GM23338 (cell line): ENCODE results near the gene RBP5. TPM values are rescaled to one million over a fixed set of nuclear protein-coding genes. Genes with fewer than 3 reads are reported as not detected.

Experiments used
- ATAC-seq: fragments of 200-7000 bp; cut with Tn5 transposase; 3 replicates; pipeline ENCODE4 v1.9.1; 2020
- DNase-seq: peaks from one replicate; pipeline ENCODE4 v3.0.0-alpha.2; 2015; ENCODE audit warnings: low spot score
- H2AFZ ChIP-seq: fragments of 200-600 bp; sonication (generic); 2 replicates; pipeline ENCODE4 v1.8.0; 2016; ENCODE audit warnings: antibody characterized with exemption, mild to moderate bottlenecking, moderate library complexity
- H3F3A ChIP-seq: fragments of 200-600 bp; sonication (generic); replicated peaks from 2 replicates; pipeline ENCODE4 v1.8.0; 2017; ENCODE audit warnings: antibody characterized with exemption, mixed run types, low read depth
- H3K27ac ChIP-seq: fragments of 200-600 bp; sonication (generic); 2 replicates; pipeline ENCODE4 v1.6.1; 2016; ENCODE audit warnings: low read depth
- H3K27me3 ChIP-seq: fragments of 200-600 bp; sonication (generic); 2 replicates; pipeline ENCODE4 v1.8.0; 2016; ENCODE audit warnings: mild to moderate bottlenecking, mixed run types, moderate library complexity; ENCODE audit not compliant: insufficient read depth
- H3K36me3 ChIP-seq: fragments of 200-600 bp; sonication (generic); 2 replicates; pipeline ENCODE4 v1.8.0; 2016; ENCODE audit warnings: mild to moderate bottlenecking; ENCODE audit not compliant: insufficient read depth
- H3K4me1 ChIP-seq: fragments of 200-600 bp; sonication (generic); 2 replicates; pipeline ENCODE4 v1.8.0; 2016; ENCODE audit warnings: mild to moderate bottlenecking, moderate library complexity; ENCODE audit not compliant: insufficient read depth
- H3K4me2 ChIP-seq: fragments of 200-600 bp; sonication (generic); 2 replicates; pipeline ENCODE4 v1.7.1; 2017; ENCODE audit warnings: mixed run types
- H3K4me3 ChIP-seq: fragments of 200-600 bp; sonication (generic); 2 replicates; pipeline ENCODE4 v1.6.1; 2016; ENCODE audit warnings: mixed run types
- H3K79me2 ChIP-seq: fragments of 200-600 bp; sonication (generic); replicated peaks from 2 replicates; pipeline ENCODE4 v1.8.0; 2017; ENCODE audit warnings: mild to moderate bottlenecking; ENCODE audit not compliant: insufficient read depth
- H3K9me2 ChIP-seq: fragments of 200-600 bp; sonication (generic); 2 replicates; pipeline ENCODE4 v1.8.0; 2017; ENCODE audit not compliant: insufficient read depth
- H4K20me1 ChIP-seq: fragments of 200-600 bp; sonication (generic); replicated peaks from 2 replicates; pipeline ENCODE4 v1.8.0; 2017; ENCODE audit warnings: mild to moderate bottlenecking; ENCODE audit not compliant: insufficient read depth
- H3K27ac Mint-ChIP-seq: 2 replicates; pipeline ENCODE4 v1.8.0; 2020; ENCODE audit warnings: inconsistent platforms, mild to moderate bottlenecking, moderate library complexity, mixed read lengths
- H3K27me3 Mint-ChIP-seq: 3 replicates; pipeline ENCODE4 v1.8.0; 2022; ENCODE audit warnings: low read depth, mild to moderate bottlenecking, moderate library complexity, mixed read lengths, inconsistent platforms; ENCODE audit not compliant: insufficient read depth, poor library complexity
- H3K36me3 Mint-ChIP-seq: 3 replicates; pipeline ENCODE4 v1.8.0; 2021; ENCODE audit warnings: low read depth, mild to moderate bottlenecking, inconsistent platforms, moderate library complexity, mixed read lengths
- H3K4me1 Mint-ChIP-seq: 3 replicates; pipeline ENCODE4 v1.8.0; 2020; ENCODE audit warnings: mild to moderate bottlenecking, inconsistent platforms, mixed read lengths
- H3K4me3 Mint-ChIP-seq: 3 replicates; pipeline ENCODE4 v1.8.0; 2021; ENCODE audit warnings: moderate library complexity, mild to moderate bottlenecking, inconsistent platforms, mixed read lengths
- H3K9me3 Mint-ChIP-seq: 3 replicates; pipeline ENCODE4 v1.8.0; 2020; ENCODE audit warnings: moderate library complexity, mild to moderate bottlenecking, inconsistent platforms, mixed read lengths
- CREB1 ChIP-seq: fragments of 250-450 bp; sonication (Bioruptor Pico); IDR thresholded peaks from 2 replicates; pipeline ENCODE4 v1.5.0; 2020; ENCODE audit warnings: low read depth, mild to moderate bottlenecking, moderate library complexity
- ETS1 ChIP-seq: IDR thresholded peaks from 2 replicates; pipeline ENCODE4 v1.6.1; 2016; ENCODE audit warnings: antibody characterized with exemption
- EZH2 ChIP-seq: fragments of 200-600 bp; sonication (generic); IDR thresholded peaks from one replicate; pipeline ENCODE4 v1.8.0; 2017; ENCODE audit warnings: antibody characterized with exemption, mild to moderate bottlenecking, low read depth; ENCODE audit not compliant: unreplicated experiment
- EZH2phosphoT487 ChIP-seq: fragments of 200-600 bp; sonication (generic); IDR thresholded peaks from one replicate; pipeline ENCODE4 v1.8.1; 2018; ENCODE audit warnings: antibody characterized with exemption; ENCODE audit not compliant: unreplicated experiment
- JUNB ChIP-seq: IDR thresholded peaks from one replicate; pipeline ENCODE4 v1.6.1; 2016; ENCODE audit warnings: antibody characterized with exemption; ENCODE audit not compliant: unreplicated experiment
- NANOG ChIP-seq: IDR thresholded peaks from 2 replicates; pipeline ENCODE4 v1.6.1; 2016; ENCODE audit warnings: antibody characterized with exemption, borderline replicate concordance
- POLR2AphosphoS5 ChIP-seq: IDR thresholded peaks from 2 replicates; pipeline ENCODE4 v1.6.1; 2016; ENCODE audit warnings: antibody characterized with exemption, low read depth
- STAT1 ChIP-seq: IDR thresholded peaks from one replicate; pipeline ENCODE4 v1.6.1; 2016; ENCODE audit warnings: antibody characterized with exemption; ENCODE audit not compliant: unreplicated experiment
- ZNF114 ChIP-seq: fragments of 250-450 bp; sonication (Bioruptor Pico); IDR thresholded peaks from 2 replicates; pipeline ENCODE4 v1.5.0; 2020; ENCODE audit warnings: mild to moderate bottlenecking, moderate library complexity
- ZNF331 ChIP-seq: fragments of 250-450 bp; sonication (Bioruptor Pico); IDR thresholded peaks from 2 replicates; pipeline ENCODE4 v1.5.0; 2020; ENCODE audit warnings: low read depth, mild to moderate bottlenecking, moderate library complexity
- polyA plus RNA-seq: library from polyadenylated mRNA; unstranded; fragments of >200 nt; fragmentation: Nextera tagmentation; extraction: Ambion mirVana; gene quantifications from 2 replicates; pipeline ENCODE4 v1.2.1, GENCODE V29; 2016
- total RNA-seq: library from RNA; depleted of rRNA; stranded (reverse); fragments of >200 nt; shearing (Covaris generic); gene quantifications from 2 replicates; pipeline ENCODE4 v1.2.3, GENCODE V29; 2014
- TF ChIP-seq, protein P1 (sequence below): IDR thresholded peaks from one replicate; pipeline ENCODE4 v1.6.1; 2018; ENCODE audit warnings: antibody characterized with exemption; ENCODE audit not compliant: unreplicated experiment
- TF ChIP-seq, protein P2 (sequence below), 2 experiments: fragments of 200-600 bp in 1 of 2; sonication (generic) in 1 of 2; conservative IDR thresholded peaks; 2 replicates each; pipeline versions ENCODE4 v1.5.1 to v1.6.1; 2016 to 2017; ENCODE audit warnings: antibody characterized with exemption in 2 of 2, low read depth in 2 of 2, mild to moderate bottlenecking in 2 of 2, moderate library complexity in 1 of 2
- TF ChIP-seq, protein P3 (sequence below): fragments of 250-450 bp; sonication (Bioruptor Pico); IDR thresholded peaks from 2 replicates; pipeline ENCODE4 v1.5.0; 2020; ENCODE audit warnings: mild to moderate bottlenecking, moderate library complexity

Gene RBP5
- total and polyA plus RNA-seq, 2 experiments from 2014 or later = 1.2 to 3.0 TPM

GRCh38 chr12:7129287-7129871 is 690 bp upstream of the RBP5 start:
- TF ChIP-seq POLR2AphosphoS5 (no peak), EZH2 (no peak), CREB1 (no peak), ZNF331 (CRISPR knock-in tag) (no peak), ETS1 (no peak), ZNF114 (CRISPR knock-in tag) (no peak), JUNB (no peak), NANOG (no peak), STAT1 (no peak), EZH2phosphoT487 (no peak)
- TF ChIP-seq, protein P1, sequence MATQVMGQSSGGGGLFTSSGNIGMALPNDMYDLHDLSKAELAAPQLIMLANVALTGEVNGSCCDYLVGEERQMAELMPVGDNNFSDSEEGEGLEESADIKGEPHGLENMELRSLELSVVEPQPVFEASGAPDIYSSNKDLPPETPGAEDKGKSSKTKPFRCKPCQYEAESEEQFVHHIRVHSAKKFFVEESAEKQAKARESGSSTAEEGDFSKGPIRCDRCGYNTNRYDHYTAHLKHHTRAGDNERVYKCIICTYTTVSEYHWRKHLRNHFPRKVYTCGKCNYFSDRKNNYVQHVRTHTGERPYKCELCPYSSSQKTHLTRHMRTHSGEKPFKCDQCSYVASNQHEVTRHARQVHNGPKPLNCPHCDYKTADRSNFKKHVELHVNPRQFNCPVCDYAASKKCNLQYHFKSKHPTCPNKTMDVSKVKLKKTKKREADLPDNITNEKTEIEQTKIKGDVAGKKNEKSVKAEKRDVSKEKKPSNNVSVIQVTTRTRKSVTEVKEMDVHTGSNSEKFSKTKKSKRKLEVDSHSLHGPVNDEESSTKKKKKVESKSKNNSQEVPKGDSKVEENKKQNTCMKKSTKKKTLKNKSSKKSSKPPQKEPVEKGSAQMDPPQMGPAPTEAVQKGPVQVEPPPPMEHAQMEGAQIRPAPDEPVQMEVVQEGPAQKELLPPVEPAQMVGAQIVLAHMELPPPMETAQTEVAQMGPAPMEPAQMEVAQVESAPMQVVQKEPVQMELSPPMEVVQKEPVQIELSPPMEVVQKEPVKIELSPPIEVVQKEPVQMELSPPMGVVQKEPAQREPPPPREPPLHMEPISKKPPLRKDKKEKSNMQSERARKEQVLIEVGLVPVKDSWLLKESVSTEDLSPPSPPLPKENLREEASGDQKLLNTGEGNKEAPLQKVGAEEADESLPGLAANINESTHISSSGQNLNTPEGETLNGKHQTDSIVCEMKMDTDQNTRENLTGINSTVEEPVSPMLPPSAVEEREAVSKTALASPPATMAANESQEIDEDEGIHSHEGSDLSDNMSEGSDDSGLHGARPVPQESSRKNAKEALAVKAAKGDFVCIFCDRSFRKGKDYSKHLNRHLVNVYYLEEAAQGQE = no peak
- TF ChIP-seq, protein P2, sequence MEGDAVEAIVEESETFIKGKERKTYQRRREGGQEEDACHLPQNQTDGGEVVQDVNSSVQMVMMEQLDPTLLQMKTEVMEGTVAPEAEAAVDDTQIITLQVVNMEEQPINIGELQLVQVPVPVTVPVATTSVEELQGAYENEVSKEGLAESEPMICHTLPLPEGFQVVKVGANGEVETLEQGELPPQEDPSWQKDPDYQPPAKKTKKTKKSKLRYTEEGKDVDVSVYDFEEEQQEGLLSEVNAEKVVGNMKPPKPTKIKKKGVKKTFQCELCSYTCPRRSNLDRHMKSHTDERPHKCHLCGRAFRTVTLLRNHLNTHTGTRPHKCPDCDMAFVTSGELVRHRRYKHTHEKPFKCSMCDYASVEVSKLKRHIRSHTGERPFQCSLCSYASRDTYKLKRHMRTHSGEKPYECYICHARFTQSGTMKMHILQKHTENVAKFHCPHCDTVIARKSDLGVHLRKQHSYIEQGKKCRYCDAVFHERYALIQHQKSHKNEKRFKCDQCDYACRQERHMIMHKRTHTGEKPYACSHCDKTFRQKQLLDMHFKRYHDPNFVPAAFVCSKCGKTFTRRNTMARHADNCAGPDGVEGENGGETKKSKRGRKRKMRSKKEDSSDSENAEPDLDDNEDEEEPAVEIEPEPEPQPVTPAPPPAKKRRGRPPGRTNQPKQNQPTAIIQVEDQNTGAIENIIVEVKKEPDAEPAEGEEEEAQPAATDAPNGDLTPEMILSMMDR (conservative IDR thresholded peaks at IDR 0.05; ENCODE audit: low read depth in 2 of 2) = no peak
- TF ChIP-seq, protein P3, sequence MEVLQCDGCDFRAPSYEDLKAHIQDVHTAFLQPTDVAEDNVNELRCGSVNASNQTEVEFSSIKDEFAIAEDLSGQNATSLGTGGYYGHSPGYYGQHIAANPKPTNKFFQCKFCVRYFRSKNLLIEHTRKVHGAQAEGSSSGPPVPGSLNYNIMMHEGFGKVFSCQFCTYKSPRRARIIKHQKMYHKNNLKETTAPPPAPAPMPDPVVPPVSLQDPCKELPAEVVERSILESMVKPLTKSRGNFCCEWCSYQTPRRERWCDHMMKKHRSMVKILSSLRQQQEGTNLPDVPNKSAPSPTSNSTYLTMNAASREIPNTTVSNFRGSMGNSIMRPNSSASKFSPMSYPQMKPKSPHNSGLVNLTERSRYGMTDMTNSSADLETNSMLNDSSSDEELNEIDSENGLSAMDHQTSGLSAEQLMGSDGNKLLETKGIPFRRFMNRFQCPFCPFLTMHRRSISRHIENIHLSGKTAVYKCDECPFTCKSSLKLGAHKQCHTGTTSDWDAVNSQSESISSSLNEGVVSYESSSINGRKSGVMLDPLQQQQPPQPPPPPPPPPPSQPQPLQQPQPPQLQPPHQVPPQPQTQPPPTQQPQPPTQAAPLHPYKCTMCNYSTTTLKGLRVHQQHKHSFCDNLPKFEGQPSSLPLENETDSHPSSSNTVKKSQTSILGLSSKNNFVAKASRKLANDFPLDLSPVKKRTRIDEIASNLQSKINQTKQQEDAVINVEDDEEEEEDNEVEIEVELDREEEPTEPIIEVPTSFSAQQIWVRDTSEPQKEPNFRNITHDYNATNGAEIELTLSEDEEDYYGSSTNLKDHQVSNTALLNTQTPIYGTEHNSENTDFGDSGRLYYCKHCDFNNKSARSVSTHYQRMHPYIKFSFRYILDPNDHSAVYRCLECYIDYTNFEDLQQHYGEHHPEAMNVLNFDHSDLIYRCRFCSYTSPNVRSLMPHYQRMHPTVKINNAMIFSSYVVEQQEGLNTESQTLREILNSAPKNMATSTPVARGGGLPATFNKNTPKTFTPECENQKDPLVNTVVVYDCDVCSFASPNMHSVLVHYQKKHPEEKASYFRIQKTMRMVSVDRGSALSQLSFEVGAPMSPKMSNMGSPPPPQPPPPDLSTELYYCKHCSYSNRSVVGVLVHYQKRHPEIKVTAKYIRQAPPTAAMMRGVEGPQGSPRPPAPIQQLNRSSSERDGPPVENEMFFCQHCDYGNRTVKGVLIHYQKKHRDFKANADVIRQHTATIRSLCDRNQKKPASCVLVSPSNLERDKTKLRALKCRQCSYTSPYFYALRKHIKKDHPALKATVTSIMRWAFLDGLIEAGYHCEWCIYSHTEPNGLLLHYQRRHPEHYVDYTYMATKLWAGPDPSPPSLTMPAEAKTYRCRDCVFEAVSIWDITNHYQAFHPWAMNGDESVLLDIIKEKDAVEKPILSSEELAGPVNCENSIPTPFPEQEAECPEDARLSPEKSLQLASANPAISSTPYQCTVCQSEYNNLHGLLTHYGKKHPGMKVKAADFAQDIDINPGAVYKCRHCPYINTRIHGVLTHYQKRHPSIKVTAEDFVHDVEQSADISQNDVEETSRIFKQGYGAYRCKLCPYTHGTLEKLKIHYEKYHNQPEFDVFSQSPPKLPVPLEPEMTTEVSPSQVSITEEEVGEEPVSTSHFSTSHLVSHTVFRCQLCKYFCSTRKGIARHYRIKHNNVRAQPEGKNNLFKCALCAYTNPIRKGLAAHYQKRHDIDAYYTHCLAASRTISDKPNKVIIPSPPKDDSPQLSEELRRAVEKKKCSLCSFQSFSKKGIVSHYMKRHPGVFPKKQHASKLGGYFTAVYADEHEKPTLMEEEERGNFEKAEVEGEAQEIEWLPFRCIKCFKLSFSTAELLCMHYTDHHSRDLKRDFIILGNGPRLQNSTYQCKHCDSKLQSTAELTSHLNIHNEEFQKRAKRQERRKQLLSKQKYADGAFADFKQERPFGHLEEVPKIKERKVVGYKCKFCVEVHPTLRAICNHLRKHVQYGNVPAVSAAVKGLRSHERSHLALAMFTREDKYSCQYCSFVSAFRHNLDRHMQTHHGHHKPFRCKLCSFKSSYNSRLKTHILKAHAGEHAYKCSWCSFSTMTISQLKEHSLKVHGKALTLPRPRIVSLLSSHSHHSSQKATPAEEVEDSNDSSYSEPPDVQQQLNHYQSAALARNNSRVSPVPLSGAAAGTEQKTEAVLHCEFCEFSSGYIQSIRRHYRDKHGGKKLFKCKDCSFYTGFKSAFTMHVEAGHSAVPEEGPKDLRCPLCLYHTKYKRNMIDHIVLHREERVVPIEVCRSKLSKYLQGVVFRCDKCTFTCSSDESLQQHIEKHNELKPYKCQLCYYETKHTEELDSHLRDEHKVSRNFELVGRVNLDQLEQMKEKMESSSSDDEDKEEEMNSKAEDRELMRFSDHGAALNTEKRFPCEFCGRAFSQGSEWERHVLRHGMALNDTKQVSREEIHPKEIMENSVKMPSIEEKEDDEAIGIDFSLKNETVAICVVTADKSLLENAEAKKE (CRISPR knock-in tag) = no peak
- Mint-ChIP-seq H3K4me3 (peak overlapping the region; percentile 88), H3K4me1 (peaks cover 31% of the 10 kb centered on the region), H3K27me3 (peaks cover 17% of the 10 kb centered on the region), H3K9me3 (no peaks in the 10 kb centered on the region; the same call in 2 of the 3 replicates), H3K36me3 (peaks cover 3% of the 10 kb centered on the region; the same call in 1 of the 3 replicates), H3K27ac (peak overlapping the region; percentile 94; the same call in 1 of the 2 replicates)
- H3F3A ChIP-seq = 0 out of 2 replicates have a peak, but pooled peaks cover 4% of the 10 kb centered on the region
- DNase-seq = no peak
- peak overlapping the region; percentile 100 for H3K4me2 ChIP-seq
- H3K4me3 ChIP-seq = peak overlapping the region; percentile 97
- no peaks in the 10 kb centered on the region for H3K27me3 ChIP-seq
- peaks cover 16% of the 10 kb centered on the region for H3K4me1 ChIP-seq
- no peaks in the 10 kb centered on the region for H3K36me3 ChIP-seq
- H3K9me2 ChIP-seq = 0 out of 2 replicates have a peak, but pooled peaks cover 5% of the 10 kb centered on the region
- peak overlapping the region; percentile 99 for H2AFZ ChIP-seq
- peak; percentile 29; the same call in 1 of the 3 replicates for ATAC-seq
- no peaks in the 10 kb centered on the region; the same call in 1 of the 2 replicates for H4K20me1 ChIP-seq
- no peaks in the 10 kb centered on the region for H3K79me2 ChIP-seq
- peak overlapping the region; percentile 55; the same call in 1 of the 2 replicates for H3K27ac ChIP-seq
